SW480 (cell line): ENCODE results near the gene ADNP.

Source experiments
- DNase-seq: peaks from one replicate; pipeline ENCODE4 v3.0.0-alpha.2; 2016; ENCODE audit warnings: low spot score

The ADNP gene

DNA sequence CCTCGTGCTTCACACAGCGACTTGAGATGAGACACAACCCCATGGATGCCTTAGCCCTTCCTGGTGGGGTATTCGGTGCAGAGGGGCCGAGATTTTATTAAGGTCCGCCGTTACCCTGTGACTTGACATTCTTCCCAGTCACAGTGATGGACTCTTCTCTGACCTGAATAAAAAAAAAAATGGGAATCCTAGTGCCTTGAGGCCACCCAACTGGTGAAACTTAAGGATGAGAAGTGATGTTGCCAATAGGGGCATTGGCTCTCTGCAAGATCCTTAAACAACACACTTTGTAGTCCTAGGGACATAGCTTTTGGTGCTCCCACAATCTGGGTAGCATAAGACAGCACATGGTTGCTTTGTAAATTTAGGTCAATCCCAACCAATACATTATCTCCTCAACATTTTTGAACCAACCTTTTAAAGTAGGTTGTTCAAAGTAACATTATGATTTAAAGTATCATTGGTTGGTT is 814 bp upstream of the ADNP start:
- peak; percentile 25 for DNase-seq

DNA sequence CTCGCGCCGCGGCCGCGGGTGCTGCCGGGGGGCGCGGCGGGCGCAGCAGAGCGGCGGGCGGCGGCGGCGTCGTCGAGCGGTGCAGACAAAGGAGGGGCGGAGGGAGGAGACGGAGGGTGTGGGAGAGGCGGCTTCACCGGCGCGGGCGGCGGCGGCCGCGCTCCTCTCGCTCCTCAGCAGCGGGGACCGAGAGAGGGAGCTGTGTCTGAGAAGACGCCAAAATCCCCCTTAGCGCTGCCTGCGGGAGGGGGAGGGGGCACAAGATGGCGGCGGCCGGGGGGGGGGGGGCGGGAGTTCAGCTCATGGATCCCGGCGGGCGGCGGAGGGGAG is 296 bp downstream of the ADNP start:
- no peak for DNase-seq

DNA sequence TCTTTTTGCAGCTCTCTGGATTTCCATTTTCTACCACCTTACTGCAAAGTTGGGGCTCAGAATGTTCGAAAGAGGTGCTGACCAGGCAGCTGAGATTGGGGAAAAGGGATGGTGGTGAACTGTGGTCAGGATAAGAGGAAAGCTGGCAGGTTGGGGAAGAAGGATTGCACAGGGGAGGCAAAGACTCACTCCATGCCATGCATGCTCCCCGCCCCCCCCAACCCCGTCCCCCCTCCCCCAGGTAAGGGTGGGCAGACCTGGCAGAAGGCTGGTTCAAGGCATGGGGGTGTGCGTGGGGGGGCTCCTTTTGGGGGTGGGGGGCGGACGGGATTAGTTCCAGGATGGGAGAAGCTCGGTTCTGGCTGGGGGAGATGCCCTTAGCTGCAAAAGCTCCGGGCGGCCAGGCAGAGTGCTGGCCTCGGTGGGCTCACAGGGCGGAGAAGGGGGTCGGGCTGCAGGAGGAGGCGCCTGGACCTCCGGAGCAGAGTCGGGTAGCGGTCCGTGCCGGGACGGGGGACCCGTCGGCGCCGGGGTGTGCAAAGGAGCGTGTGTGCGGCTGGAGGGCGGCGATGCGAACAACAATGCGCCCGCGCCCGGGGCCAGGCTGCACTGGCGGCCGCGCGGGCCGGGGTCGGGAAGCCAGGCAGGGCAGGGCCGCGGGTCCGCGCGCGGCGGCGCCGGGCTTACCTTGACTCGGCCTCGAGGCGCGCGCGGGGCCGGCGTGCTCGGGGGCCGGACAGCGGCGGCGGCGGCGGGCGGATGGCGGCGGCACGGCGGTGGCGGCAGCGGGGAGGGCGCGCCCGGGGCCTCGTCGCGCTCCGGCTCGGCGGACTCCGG is 880 bp downstream of the ADNP start:
- DNase-seq = peak; percentile 61

DNA sequence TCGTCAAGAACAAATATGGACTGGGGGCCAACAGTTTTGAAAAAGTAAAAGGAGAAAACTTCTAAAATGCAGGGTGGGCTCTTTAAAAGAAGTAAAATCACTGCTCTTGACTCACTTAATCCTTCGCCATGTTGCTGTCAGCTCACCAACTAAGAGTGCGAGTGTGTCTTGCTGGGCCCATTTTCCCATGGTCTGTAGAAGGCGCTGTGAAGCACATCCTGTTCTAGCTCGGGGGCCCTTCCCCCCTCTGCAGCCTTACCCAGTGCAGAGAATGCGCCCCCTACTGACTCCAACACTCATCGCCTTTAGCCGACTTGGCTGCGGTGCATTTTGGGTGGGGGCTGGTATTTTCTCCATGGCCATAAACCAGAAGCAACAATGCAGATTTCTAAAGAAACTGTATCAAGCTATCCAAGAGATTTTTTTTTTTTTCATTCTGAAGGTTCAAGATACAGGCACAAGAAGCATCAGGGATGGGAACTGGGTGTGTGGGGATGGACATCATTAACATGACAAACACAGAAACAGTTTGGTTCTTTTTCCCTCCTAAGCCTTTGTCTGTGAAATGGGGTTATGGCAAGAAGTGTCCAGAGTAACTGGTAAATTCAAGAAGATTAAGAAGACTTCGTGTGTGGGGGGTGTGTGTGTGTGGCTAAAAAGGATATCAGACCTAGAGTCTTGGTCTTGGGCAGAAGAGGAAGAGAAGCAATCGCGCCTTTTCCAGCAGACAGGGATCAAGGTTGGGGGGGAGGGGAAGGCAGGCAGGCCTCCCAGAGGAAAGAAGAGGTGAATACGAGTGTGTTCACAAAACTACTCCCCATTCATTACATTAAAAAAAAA is 1.7 kb downstream of the ADNP start:
- DNase-seq = peak; percentile 98

DNA sequence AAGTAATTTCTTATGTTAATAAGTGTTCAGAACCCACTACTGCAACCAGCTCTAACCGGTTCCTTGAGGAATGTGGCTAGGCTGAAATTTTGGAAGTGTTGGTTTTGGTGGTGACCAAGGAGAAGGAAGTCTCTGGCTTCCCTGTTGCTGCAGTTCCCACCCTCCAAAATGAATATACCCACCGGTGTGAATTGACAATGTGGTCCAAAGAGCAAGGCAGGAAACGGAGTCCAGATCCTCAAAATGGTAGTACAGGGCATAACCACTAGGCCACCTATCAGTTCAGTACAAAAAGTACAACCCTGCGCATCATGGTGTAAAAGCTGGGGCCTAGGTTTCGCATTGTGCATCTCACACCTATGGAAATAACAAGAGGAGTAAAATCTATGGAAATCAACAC is 2.8 kb downstream of the ADNP start:
- no peak for DNase-seq

DNA sequence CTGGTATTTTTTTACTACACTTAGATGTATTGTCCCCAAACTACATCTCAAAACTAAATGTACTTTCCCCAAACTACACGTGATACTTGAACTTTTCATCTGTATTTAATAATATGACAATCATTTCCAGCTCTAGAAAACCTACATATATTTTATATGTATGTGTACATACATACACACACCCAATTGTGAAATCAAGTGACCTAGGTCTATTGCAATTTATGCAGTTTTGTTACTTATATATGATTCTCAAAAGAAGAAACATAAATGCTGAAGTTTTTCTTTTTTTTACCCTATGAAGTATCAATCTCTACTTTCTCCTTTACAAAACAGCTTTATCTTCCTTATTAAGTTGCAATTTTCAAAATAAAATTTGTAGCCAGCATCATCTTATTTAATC is 4.7 kb downstream of the ADNP start:
- DNase-seq = no peak

DNA sequence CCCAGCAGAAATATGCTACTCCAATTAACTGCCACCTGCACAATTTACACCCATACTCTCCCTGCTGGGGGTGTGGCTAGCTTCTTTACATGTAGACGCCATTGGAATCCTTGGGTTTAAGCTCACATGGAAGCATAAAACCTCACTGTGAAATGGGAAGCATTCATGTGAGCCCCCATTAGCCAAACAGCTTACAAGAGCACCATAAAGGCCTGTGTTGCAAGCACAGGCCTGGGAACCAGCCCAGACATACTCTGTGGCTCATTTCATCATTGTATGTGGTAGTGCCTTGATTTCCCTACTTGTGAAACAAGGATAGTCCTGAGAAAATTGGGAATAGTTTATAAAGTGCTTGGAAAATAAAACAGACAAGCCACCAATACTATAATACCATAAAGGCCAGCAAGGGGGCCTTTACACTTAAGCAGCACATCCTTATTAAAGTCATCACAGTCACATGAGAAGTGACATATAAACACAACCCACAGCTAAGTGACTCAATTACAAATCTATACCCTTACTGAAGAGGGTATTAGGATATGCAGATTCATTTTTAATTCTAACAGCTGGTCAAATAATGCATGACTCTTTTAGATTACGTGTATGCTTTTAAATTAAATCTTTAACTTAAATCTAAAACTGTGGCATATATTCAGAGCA is 6.8 kb downstream of the ADNP start:
- DNase-seq = no peak

DNA sequence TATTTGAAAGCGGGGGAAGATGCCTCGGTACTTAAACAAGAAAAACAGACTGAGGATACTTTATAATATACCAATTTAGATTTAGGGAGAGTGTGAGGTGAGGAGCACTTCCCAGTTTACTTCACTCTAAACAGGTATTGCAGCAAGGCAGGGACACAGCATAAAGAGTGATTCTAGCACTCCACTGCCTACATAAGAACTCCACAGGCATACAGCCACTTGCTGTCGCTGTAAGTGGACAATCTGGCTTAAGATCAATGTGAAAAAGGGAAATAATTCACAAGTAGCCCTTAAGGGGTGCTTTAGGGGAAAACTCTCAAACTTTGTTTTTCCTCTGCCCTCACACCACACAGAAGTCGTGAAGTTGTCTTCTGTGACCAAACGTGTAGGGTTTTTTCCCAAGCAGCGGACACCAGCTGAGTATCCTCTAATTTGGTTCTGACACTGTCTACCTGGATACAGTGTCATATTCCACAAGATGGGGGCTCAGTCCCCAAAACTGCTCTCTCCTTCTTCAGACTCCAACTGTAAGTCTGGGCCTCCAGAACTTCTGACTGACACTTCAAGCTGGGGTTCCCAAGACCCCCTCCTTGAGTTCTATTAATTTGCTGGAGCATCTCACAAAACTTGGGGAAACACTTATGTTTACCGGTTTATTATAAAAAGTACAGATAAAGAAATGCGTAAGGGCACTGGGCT is 9.3 kb downstream of the ADNP start:
- no peak for DNase-seq

DNA sequence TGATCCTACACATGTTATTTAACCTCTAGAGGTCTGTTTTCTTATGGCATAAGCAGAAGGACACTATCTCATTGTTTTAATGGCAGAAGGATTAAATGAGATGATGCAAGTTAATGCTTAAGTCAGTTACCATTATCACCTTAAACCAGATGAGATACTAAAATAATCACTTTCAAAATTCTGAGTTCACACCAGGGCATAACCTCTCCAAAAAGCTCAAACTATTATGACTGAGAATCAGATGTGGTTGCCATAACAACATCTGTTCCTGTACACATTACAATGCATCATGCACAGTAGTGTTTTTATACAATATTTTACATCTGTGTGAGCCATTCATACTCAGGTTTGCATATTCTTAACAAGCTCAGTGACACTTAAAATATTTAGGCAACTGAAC is 10.2 kb downstream of the ADNP start:
- DNase-seq = no peak

DNA sequence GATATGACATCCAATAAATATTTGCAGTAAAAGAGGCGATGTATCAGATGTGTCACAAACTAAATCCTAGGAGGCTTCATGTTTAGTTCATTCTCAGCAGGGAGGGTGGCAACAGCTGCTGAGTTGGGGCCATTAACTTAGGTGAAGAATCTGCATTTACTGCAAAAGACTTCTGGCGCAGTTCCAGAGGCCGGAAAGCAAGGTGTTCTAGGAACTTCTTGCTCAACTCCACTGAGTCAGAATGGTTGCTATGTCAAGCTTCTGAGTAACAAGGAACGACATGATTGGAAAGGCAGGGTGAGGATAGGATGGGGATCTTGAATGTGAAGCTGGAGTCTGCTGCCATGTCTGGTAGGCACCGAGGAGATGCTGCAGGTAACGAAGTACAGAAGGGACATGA is 11.7 kb downstream of the ADNP start:
- no peak for DNase-seq

DNA sequence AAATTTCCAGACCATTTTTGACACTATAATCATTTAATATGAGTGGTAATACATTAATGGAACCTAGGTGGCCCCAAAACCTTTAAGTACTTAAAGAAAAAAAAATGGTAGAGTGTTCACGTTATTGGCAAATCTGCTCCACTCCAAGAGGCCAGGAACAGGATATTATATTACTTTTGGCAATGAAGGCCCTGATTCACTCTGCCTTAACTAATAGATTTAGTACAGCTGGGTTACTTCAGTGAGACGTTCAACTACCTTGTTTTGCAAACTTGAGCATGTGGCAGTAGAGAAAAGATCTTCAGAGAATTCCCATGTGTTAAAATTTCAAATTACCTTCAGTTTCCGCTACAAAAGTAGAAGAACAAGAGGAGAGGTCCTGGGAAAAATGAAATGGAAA is 12.8 kb downstream of the ADNP start:
- DNase-seq = no peak

DNA sequence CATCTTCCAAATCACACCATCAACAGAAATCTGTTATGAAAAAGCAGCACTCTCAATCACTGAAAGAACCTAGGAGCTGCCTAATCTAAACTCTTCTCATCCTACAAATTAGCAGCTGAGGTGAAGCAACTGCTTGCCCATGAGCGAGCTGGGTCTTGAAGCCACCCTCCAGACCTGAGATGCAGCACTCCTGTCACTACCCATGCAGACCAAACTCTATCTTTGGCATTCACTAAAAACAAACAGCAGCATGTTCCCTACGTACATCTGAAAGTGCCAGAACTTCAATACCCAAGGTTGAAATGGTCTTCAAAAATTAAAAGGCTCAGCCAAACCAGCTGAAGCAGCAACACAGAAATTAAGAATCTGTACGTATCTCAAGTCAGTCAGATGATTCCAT is 14.3 kb downstream of the ADNP start:
- no peak for DNase-seq

DNA sequence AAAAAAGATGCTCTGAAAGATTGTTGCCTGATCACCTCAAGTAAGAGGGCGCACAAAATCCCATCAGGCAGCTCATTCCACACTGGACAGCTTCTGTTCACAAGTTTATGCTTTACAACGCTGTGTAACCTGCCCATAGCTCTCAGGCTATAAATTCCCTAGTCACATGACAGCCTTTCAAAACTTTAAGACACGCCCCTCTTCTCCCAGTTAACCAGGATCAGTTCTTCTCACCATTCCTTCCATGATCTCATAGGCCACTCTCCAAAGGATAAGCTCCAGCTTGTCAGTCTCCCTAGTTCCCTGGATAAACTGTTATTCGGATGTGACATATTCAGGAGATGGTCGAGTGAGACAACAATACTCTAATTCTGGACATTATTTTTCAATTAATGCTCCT is 15.0 kb downstream of the ADNP start:
- DNase-seq = peak; percentile 55

DNA sequence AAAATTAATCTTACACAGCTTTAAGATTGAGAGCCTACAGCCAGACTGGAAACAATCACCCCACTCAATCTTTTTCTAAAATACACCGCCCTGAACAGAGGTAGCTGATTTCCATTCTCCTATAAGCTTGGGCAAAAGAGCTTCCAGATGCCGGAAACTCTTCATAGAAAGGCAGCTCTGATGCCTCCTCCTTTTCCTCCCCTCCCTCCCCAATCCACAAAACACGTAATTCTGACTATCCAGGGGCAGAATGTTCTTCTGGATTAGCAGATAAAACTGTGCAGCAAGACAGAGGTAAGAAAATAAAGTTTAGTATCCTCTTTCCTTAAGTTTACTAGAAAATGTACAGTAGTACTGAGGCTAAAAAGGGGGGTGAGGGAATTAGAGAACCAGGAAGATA is 15.8 kb downstream of the ADNP start:
- no peak for DNase-seq

DNA sequence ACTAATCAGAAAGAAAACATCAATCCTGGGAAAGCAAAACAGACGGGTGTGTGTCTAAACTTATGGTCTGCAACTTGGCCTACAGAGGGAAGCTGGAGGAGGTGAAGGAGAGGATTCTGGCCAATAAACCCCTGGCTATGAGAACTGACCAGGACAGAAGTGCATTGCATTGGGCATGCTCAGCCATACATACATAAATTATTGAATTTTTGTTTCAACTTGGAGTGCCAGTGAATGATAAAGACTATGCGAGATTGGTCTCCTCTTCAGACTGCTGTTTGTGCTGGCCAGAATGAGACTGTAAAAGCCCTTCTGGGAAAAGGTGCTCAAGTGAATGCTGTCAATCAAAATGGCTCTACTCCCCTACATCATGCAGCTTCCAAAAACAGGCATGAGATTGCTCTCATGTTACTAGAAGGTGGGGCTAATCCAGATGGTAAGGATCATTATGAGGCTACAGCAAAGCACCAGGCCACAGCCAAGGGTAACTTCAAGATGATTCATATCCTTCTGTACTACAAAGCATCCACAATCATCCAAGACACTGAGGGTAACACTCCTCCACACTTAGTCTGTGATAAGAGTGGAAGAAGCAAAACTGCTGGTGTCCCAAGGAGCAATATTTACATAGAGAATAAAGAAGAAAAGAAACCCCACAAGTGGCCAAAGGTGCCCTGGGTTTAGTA is 17.4 kb downstream of the ADNP start:
- peak; percentile 28 for DNase-seq

DNA sequence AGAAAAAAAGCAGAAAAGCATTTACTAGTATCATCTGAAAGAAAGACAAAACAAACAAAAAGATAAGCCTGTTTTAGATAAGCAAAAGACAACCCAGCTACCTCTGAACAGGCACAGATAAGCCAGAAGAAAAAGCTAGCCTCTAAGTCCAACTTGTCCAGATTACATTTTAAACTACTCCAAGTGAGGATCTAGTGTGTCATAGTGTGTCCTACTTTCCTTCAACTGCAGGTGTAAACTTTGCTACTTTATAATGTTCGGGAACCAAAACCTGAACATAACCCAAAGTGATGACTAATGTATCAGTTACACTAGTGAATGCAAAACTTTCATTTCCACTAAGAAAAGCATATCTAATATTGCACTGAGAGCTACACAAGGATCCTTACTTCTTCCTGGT is 19.5 kb downstream of the ADNP start:
- DNase-seq = no peak

DNA sequence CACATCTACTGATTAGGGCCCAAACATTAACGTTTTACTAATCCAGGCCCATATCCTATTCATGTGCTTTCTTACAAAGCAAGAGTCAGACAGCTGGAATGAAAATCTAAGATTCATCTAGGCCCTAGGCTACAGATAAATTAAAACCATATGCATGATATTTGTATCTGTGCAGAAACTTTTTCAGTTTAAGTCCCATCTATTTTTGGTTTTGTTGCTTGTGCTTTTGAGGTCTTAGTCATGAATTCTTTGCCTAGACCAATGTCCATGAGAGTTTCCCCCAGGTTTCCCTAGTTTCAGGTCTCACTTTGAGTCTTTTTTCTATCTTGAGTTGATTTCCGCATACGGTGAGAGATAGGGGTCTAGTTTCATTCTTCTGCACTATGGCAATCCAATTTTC is 20.2 kb downstream of the ADNP start:
- no peak for DNase-seq

DNA sequence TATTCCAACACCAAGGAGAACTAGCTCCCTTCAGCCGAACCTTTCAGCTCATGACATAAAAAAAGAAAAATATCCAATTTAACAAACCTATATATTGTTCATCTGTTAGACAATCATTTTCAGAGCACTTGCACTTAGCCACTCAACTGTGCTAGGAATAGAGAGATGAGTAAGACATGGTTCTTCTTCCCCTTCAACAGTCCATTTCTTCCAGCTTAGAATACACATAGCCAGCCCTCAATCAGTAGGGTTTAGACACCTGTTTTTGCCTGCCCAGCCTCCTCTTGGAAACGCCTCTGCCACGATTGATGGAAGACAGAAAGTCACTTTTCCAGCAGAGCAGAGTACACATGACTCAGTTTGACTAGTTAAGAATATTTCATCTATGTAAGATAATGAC is 21.8 kb downstream of the ADNP start:
- DNase-seq = no peak

DNA sequence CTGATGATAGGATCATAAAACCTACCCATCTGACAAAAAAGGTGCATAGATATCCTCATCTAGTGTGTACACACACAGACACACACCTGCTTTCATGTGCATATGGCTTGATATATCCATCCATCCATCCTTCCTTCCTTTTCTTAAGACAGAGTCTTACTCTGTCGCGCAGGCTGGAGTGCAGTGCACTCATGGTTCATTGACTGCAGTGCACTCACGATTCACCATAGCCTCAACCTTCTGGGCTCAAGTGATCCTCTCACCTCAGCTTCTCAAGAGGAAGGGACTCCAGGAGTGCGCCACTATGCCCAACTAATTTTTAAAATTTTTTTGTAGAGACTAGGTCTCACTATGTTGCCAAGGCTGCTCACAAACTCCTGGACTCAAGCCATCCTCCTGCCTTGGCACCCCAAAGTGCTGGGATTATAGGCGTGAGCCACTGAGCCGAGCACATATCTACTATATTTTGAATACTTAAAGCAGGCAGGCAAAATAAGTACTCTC is 27.1 kb downstream of the ADNP start:
- DNase-seq = no peak

DNA sequence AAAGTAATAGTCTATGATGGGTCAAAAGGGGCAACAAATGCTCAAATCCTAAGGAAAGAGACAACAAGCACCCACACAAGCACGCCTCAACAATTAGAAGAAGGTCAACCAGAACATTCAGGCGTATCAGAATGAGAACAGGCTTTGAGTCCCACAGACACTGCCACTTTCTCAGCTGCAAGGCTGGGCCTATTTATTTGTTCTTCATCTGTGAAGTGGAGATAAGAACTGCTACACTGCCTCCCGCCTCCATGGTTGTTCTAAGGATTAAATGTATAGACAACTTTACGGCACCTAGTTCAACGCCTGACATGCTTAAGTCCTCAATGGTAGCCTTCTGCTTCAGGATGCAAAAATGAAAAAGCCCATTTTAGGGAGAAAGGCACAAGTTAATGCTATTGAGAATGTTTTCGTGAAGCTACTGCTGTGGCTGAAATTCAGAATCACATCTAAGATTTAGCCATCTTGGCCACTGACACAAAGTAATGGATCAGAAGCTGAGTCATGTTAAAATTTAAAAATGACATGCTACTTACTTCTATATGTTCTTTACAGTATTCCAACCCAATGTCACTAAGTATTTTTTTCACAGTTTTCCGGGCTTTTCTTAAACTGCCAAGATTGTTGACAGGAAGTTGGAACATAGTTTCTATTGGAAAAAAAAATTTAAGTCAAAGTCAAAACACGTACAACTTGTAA is 27.7 kb downstream of the ADNP start:
- no peak for DNase-seq

DNA sequence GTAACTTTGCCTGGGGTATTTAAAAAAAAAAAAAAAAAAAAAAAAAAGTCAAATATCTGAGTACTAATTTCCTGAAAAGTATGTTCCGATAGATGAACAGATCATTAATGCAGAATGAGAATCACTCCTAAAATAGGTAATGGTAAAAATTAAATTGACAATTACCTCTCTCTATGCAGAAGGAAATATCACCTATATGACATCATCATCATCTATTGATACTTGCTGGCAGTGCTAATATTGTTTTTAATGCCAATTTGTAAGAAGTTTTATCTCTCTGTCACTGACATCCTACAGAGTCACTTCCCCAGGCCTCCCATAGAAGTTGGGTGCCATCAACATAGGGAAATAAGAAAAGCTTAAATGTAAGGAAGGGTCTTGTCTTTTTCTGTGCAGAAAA is 29.9 kb downstream of the ADNP start:
- DNase-seq = no peak
